HG02884 (cell line): ENCODE measurements around the gene CD248.
A peak's percentile ranks its signal among the peaks of the same experiment; 100 is the strongest.

Experiments
- ATAC-seq: cut with Tn5 transposase; IDR thresholded peaks from one replicate; pipeline ENCODE4 v1.9.1; 2021; ENCODE audit warnings: mild to moderate bottlenecking, moderate library complexity; ENCODE audit not compliant: unreplicated experiment

CD248 gene

DNA sequence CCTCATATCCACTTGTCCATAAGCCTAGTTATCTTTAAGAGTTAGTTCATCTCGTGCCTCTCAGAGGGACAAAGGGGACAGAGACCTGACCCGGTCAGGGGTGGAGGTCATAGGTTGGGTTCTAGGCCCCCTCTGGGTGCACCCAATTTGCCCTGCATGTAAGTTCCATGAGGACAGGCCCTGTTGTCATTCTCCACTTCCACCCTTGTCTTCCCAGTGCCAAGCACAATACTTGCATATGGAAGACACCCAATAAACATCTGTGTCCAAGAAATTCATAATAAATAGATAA, 26.6 kb downstream of the CD248 start:
- ATAC-seq: no peak

- ATAC-seq: peak; percentile 32
Observed at GRCh38 chr11:66289548-66290329, 27.1 kb downstream of the CD248 start.

- peak; percentile 88 for ATAC-seq
Observed at GRCh38 chr11:66288671-66289547, 27.9 kb downstream of the CD248 start, which contains the start of gene YIF1A. TSS of gene YIF1A (minus strand) at chr11:66289143. CDS start at chr11:66288985, 158 bp downstream.

DNA sequence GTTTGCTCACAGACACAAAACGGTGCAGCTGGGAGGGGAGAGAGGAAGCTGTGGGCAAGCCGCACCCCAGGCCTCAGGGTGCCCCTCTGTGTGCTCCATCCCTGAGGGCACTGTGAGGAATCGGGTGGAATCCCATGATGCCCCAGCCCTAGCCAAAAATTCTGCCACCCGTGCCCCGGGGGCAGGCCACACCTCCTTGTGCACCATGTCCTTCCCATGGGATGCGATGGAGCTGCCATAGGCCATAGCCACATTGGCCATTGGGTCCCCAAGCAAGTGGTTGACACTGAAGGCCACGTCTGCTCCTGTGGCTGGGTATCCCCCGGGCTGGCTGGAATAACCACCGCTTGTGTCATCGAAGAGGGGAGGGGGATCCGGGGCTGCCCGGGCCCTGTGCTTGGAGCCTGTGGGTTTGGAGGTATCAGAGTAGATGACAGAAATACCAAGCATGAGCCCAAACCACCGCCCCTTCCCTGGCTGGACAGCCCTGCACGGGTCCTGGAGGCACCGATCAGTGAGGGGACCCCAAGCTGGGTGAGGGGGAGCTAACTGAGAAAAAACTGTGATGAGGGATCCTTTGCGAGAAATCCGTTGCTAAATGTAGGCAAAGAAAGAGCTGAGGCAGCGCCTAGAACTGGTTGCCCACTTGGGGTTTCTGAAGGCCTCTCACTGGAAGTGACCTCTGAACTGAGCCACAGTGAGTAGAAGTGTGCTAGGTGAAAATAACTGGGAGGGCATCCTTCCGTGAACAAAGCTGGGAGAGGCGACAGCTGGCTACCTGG, 28.8 kb downstream of the CD248 start:
- no peak for ATAC-seq

DNA sequence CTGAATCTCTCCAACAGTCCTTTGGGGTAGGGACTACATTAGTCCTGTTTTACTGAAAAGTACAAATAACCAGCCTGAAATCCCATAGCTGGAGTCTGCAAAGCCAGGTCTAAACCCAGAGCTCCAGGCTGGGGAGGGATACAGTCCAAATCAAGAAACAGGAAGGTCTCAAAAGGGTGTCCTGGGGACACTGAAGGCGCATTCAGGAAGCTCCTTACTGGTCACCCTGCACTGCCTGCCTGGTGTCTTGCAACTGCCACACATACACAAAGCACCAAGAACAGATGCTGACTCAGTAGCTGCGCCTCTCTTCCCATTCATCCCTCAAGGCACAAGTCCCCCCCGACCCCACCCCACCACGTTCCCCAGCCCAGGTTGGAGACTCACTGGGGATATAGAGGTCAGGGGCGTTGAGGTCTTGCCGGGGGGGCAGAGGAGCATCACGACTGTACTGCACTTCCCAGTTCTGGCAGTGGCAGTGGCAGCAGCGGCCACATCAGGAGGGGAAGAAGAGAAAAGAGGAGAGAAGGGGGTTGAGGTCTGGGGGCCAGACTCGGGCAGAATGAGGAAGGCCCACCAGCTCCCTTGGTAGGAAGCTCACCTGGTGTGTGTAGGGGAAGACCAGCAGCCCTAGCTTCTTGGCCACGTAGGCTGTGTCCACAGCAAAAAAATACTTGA, 29.5 kb downstream of the CD248 start:
- ATAC-seq: no peak

- ATAC-seq: no peak
Observed at GRCh38 chr11:66286699-66287098, 30.1 kb downstream of the CD248 start.

DNA sequence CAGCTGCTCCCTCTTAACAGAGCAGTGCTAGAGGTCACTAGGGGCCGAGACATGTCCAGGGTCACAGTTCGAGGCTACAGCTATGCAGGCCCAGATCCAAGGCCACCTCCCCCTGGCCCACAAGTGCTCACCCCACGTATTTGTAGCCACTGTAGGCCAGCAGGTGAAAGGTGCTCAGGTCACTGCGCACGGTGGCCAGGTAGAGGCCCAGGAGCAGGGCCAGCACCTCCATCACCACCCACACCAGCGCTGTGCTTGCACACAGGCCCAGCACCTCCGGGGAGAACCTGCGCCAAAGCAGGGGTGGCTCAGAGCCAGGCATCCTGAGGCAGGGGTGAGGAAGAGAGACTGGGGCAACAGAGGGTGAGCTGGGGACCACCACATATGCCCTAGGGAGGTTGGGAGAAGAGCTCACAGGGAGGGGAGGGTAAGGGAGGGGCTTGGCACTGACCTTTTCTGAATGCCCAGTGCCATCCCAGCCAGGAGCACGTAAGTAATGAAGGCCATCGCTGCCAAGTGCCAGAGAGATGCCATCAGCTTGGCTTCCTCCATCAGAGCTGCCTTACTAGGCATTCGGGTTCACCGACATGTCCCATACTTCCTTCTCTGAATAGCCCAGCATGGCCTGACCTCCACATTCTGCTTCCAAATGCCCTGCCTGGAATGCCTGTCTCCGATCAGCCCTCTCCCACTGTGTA, 31.4 kb downstream of the CD248 start:
- ATAC-seq: no peak

DNA sequence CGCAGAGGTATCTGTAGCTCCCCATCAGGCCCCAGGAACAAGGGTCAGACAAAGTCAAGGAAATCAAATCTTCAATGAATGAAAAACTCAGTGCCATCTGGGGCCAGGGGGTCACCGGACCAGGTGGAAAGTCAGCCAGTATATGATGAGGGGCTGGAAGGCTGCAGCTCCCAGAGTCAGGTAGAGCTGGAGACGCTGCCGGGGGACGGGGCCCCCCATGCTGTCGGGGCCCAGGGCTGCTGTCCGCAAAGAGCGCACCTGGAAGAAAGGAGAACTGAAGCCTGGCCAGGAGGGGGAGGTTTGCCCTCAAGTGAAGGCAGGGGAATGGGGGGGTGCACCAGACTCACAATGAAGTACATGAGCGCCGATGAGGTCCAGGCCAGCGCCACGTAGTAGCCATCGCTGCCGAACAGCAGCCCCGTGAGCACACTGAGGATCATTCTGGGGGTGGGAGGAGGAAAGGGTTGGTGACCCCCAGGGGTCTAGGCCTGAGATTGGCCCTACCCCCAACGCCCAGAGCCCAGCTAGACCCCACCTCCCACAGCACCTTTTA, 32.2 kb downstream of the CD248 start:
- ATAC-seq: no peak

GRCh38 chr11:66283461-66284105, 33.3 kb downstream of the CD248 start:
- no peak for ATAC-seq

DNA sequence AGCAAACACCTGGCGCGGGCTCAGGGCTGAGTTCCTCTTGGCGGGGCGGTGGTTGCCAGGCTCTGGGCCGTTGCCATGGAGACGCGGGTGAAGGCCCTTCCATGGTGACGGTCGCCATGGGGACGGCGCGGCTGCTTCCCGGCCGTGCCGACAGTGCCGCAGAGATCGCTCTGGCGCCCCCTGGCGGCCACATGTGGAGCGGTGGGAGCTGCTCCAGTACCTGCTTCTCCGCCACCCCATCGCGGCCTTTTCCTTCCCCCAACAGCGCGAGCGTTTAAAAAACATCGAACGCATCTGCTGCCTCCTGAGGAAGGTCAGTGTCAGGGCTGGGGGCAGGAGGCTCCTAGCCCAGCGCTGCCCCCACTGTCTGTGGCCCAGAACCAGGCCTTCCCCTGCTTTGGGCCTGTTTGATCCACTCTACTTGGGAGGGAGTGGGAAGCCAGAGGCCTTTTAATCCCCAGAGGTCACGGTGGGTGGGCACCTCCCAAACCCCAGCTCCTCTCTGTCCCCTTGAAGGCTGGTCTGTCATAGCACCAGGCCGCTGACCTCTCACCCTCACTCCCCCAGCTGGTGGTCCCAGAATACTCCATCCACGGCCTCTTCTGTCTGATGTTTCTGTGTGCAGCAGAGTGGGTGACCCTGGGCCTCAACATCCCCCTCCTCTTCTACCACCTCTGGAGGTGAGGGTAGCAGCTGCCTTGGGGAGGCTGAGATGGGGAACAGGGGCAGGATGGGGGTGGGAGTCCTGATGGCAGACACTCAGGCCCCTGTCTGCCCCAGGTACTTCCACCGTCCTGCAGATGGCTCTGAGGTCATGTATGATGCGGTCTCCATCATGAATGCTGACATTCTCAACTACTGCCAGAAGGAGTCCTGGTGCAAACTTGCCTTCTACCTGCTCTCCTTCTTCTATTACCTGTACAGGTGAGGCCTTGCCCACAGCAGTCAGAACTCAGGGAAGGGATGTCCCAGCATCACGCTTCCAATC, 34.1 kb downstream of the CD248 start:
- ATAC-seq: peak; percentile 76

- ATAC-seq: no peak
Observed at GRCh38 chr11:66281776-66282467, 34.9 kb downstream of the CD248 start.

GRCh38 chr11:66281001-66281400, 35.8 kb downstream of the CD248 start:
- ATAC-seq: no peak

DNA sequence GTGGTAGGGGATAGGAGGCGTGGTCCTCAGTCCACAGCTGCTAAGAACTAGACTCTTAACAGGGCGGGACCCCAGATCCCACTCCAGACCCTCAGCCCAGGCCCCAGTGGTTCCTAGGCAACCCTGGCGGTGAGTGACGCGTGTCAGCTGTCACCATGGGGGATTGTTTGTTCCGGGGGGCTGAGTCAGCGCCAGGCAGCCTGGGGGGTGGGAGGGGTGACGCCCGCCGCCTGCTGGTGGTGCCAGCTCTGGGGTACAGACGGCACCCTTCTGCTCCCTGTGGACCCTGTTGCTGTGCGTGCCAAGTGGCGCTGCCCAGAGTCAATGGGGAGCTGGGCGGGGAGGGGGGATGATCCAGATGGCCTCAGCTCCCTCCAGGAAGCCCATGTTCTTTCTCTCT, 36.4 kb downstream of the CD248 start:
- no peak for ATAC-seq

DNA sequence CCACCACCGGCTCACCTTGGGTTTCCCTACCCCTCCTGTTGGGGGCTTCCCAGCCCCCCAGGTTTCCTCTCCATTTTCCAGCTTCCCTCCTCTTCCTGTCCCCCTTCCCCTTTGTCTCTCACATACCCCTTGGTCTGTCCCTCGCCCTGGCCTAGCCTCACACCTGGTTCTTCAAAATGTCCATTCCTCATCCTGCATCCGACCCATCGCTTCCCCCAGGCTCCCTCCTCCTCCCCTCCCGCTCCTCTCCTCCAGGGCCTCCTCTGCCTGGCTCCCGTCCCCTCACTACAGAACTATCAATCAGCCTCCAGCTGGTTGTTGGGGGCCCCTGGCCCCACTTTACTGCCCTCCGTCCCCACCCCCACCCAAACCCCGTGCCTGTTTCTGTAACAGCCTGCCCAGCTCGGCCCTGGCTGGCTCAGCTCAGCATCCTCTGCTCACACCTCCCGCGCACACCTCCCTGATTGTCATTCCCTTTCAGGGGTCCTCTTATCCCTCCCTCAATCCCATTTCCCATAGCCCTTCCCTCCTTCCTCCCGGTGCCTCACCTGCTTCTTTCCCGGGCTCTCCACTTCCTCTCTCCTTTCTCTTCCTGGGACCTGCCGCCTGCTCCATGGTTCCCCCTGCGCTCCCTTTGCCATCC, 37.6 kb downstream of the CD248 start:
- ATAC-seq: no peak

- no peak for ATAC-seq
Observed at GRCh38 chr11:66278363-66279091, 38.3 kb downstream of the CD248 start.
